Cardiac fibroblast (primary cell): ENCODE data around the gene MAGI3.

ENCODE experiments used
- DNase-seq, 2 donors: peaks; one replicate each; pipeline versions ENCODE4 v3.0.0 to v3.0.0-alpha.2; 2010; ENCODE audit warnings: low read depth in 2 of 2
- H3K4me3 ChIP-seq, 2 donors: replicated peaks in 1 of 2; 1 replicate in 1 of 2; 2 replicates in 1 of 2; pipeline ENCODE4 v1.5.1; 2011; ENCODE audit warnings: low read depth in 2 of 2, low read length in 2 of 2, mild to moderate bottlenecking in 2 of 2, moderate library complexity in 1 of 2
- TF ChIP-seq, protein P1 (sequence below): IDR thresholded peaks from one replicate; pipeline ENCODE4 v1.5.1; 2011; ENCODE audit warnings: low read depth, mild to moderate bottlenecking, low read length, inconsistent platforms

Gene MAGI3

DNA sequence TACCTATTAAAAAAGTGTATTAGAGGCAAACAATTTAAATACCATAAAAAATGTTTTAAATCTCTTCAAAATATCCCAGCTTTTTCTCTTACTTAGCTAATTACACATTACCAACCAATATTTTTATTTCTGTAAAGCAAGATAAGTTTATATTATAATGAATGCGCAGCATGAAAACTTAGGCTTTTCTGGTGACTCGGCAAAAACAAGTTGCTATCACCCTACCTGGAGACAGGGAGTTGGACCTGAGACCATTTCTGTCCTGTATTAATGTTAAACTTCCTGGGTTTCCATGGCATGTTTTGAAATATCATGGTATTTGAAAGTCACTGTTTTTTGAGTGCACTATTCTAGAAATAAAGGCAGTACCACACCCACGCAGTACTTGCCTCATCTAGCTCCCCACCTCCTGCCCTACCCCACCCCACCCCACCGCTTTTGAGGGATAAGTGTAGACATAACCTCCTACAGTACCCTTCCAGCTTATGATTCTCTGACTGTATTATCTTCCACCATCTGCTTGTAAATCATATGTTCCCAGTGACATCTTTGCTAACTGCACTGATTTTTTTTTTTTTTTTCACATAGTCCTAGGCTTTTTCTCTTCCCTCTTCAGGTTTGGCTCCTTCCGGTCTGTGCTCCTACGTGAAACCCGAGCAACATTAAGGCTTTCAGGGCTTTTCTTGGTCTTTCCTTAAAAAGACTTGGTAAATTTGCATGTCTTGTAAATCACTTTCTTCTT lies 291.5 kb downstream of the MAGI3 start:
- H3K4me3 ChIP-seq = no peak overlapping the region
- TF ChIP-seq, protein P1, sequence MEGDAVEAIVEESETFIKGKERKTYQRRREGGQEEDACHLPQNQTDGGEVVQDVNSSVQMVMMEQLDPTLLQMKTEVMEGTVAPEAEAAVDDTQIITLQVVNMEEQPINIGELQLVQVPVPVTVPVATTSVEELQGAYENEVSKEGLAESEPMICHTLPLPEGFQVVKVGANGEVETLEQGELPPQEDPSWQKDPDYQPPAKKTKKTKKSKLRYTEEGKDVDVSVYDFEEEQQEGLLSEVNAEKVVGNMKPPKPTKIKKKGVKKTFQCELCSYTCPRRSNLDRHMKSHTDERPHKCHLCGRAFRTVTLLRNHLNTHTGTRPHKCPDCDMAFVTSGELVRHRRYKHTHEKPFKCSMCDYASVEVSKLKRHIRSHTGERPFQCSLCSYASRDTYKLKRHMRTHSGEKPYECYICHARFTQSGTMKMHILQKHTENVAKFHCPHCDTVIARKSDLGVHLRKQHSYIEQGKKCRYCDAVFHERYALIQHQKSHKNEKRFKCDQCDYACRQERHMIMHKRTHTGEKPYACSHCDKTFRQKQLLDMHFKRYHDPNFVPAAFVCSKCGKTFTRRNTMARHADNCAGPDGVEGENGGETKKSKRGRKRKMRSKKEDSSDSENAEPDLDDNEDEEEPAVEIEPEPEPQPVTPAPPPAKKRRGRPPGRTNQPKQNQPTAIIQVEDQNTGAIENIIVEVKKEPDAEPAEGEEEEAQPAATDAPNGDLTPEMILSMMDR = no peak
- no peak for DNase-seq

DNA sequence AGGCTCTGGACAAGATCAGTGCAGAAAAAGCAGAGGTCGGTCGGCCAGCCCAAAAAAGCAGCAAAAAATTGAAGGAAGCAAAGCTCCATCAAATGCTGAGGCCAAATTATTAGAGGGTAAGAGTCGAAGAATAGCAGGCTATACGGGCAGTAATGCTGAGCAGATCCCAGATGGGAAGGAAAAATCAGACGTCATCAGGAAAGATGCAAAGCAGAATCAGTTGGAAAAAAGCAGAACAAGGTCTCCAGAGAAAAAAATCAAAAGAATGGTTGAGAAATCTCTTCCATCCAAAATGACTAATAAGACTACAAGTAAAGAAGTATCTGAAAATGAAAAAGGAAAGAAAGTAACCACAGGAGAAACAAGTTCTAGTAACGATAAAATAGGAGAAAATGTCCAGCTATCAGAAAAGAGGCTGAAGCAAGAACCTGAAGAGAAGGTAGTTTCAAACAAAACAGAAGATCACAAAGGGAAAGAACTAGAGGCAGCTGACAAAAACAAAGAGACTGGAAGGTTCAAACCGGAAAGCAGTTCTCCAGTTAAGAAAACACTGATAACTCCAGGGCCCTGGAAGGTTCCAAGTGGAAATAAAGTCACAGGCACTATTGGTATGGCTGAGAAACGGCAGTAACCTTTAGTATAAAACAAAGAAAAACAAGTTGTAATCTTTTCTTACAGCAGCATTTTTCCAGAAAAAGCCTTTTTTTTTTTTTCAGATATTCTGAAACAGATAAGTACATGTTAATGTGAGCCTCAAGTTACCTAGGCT lies 293.3 kb downstream of the MAGI3 start:
- DNase-seq = peak; percentile 55 to 66
- no peak overlapping the region for H3K4me3 ChIP-seq
- TF ChIP-seq, protein P1 = no peak

DNA sequence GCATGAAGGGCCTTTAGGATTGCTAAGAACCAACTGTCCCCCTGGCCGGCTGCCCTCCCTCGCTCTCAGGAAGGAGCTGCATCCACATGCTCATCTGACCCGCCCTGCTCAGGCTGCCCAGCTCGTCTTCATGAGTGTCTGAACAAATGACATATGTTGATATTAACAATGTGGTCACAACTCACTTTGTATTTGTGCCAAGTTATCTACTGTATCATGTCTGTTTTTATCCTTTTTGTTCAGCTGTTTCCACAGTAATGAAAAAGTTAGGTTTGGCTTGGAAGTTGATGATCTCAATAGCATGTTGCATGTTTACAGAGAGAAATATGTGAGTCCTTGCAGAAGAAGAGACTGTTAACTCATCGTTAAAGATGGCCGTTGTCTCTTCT lies 293.8 kb downstream of the MAGI3 start:
- peak; percentile 62 to 66 for DNase-seq
- no peak overlapping the region for H3K4me3 ChIP-seq
- TF ChIP-seq, protein P1 = no peak

DNA sequence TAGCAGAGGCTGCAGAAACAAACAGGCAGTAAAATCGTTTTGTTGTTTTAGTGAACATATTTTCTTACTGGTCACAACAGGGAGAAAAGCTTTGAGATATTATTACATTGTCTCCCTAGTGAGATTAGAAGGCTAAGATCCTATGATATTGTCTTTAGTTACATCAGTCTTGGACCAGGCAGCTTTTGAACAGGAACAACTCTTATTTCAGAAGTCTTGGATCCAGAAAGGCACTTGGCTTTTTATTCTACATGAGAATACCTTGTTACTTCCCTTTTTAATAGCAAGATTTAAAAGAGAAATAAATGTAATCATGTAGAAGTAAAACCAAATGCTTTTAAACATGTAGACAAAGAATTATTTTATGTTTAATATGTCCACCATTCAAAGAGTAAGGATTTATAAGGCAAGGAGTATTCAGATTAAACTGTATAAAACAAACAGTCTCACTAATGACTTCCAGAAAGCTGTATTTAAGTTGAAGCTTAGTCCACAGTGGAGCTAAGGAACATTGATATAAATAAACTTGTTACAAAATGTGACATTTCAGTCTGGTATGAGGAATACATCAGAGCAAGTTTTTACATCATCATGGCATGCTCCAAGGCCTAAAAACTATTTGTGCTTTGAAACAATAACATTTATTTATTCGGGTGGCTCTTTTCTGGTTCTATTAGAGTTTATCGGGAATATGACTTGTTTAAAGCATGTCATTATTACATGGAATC lies 296.7 kb downstream of the MAGI3 start:
- DNase-seq = peak in 1 of 2 donors; percentile 41
- no peak overlapping the region for H3K4me3 ChIP-seq
- TF ChIP-seq, protein P1 = no peak

DNA sequence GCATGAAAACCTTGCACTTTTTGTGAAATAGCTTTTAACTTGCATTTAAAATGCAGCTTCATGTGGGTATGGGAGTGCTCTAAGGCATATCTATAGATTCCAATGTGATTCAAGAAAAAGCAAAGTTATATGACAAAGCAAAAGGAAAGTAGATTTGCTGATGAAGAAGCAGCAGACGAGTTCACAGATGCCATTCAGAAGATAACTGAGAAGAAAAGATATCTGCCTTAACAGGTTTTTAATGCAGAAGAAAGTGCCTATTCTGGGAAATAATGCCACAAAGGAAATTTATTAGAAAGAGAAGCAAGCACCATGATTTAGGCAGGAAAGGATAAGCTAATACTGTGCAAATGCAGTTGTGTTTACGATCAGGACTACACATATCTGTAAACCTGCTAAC lies 300.9 kb downstream of the MAGI3 start:
- no peak overlapping the region for H3K4me3 ChIP-seq
- DNase-seq = no peak
- TF ChIP-seq, protein P1 = no peak

DNA sequence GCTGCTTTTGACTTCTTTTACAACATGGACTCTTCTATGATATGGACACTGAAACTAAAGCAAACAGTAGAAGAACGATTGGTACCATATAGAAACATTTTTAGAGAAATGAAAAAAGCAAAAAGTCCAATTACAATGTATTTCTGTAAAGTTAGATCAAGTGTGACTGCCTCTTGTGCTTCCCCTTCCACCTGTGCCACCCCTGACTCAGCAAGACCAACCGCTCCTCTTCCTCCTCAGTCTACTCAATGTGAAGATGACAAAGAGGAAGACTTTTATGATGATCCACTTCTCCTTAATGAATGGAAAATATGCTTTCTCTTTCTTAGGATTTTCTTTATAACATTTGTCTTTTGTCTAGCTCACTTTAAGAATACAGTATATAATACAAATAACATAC lies 302.0 kb downstream of the MAGI3 start:
- H3K4me3 ChIP-seq = no peak overlapping the region
- no peak for DNase-seq
- TF ChIP-seq, protein P1 = no peak
